ENCODE data around the gene SLC35F1. TPM values are rescaled to one million over a fixed set of nuclear protein-coding genes. Genes with fewer than 3 reads are reported as not detected.
A peak's percentile ranks its signal among the peaks of the same experiment; 100 is the strongest.

SLC35F1 gene
- total and polyA plus RNA-seq, 9 of the 15 experiments (the other 6 are each of a cell fraction or from before 2014, with no cell fraction given), result 0.03 to 0.06 TPM; not detected in 7

DNA sequence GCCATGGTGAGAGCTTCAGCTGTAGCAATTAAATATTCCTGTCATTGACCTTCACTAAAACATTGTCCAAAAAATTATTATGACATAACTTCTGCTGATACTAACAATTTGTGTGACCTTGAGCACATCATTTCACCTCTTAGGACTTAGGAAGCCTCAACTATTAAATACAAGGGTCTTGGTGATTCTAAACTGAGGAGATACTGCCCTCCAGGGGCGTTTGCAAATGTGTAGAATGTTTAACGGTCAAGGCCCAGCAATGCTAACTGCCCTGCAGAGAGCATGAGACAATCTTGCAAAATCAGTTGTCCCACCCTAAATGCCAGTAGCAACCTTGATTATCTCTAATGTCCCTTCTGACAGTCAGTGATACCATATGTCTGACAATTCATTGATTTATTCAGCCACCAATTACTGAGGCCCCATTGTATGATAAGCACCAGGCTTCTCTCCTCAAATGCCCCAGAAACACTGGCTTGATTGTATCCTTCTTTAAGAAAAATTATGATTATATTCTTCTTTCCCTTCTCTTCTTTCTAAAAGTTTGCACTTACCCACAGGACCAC, 356.9 kb downstream of the SLC35F1 start:
- FAIRE-seq, result peak; percentile 75
- H4K20me1 ChIP-seq (replicated peaks; ENCODE audit: control insufficient read depth, insufficient read depth, low read length), result no peaks in the 10 kb centered on the region
- WGBS (ENCODE audit: insufficient coverage, low coverage, missing lambda C conversion rate), result 0% methylated on average over 2 of the region's 2 CpGs
- H2AFZ ChIP-seq (ENCODE audit: low read depth, low read length), result no peak overlapping the region
- no peaks in the 10 kb centered on the region for H3K9me3 ChIP-seq (replicated peaks; ENCODE audit: control insufficient read depth, insufficient read depth, low read depth, low read length)
- no peak overlapping the region for H3K4me3 ChIP-seq
- no peak overlapping the region for H3K9ac ChIP-seq (ENCODE audit: insufficient read depth in 1 of 2, low read depth in 2 of 2, low read length in 2 of 2)
- H3K4me2 ChIP-seq (ENCODE audit: insufficient read depth, low read length), result no peak overlapping the region
- peak; percentile 65 for ATAC-seq
- in situ Hi-C loops (cut with MboI), result no loop called here
- ChIA-PET POLR2A (no interaction called here), CTCF (ENCODE audit: low intra/inter-chr PET ratio) (interaction anchor here (0.6 kb wide), 1 partner anchor 918 kb away, joined by 4 read pairs; no protein-coding TSS in a partner anchor)
- no TSS peak for BruUV-seq (replicated peaks)
- TF ChIP-seq SIX5 (IDR thresholded peaks at IDR 0.05; ENCODE audit: borderline replicate concordance in 1 of 2, insufficient read depth in 1 of 2, low read depth in 1 of 2, low read length in 2 of 2) (no peak), EP400 (IDR thresholded peaks at IDR 0.05) (no peak), HLTF (IDR thresholded peaks at IDR 0.05) (no peak), RAD21 (CRISPR knock-in tag; conservative IDR thresholded peaks at IDR 0.05 in 1 of 2, IDR thresholded peaks at IDR 0.05 in 1 of 2) (peak in 1 of 2 experiments; percentile 51; a peak in 3 of 4 replicates), STAT5A (IDR thresholded peaks at IDR 0.05; ENCODE audit: borderline replicate concordance, low read length) (no peak)
- TF ChIP-seq, protein P1, sequence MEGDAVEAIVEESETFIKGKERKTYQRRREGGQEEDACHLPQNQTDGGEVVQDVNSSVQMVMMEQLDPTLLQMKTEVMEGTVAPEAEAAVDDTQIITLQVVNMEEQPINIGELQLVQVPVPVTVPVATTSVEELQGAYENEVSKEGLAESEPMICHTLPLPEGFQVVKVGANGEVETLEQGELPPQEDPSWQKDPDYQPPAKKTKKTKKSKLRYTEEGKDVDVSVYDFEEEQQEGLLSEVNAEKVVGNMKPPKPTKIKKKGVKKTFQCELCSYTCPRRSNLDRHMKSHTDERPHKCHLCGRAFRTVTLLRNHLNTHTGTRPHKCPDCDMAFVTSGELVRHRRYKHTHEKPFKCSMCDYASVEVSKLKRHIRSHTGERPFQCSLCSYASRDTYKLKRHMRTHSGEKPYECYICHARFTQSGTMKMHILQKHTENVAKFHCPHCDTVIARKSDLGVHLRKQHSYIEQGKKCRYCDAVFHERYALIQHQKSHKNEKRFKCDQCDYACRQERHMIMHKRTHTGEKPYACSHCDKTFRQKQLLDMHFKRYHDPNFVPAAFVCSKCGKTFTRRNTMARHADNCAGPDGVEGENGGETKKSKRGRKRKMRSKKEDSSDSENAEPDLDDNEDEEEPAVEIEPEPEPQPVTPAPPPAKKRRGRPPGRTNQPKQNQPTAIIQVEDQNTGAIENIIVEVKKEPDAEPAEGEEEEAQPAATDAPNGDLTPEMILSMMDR (IDR thresholded peaks at IDR 0.05 in 2 of 3, conservative IDR thresholded peaks at IDR 0.05 in 1 of 3; ENCODE audit: insufficient read depth in 2 of 3, low read depth in 1 of 3, low read length in 3 of 3), result peak in 2 of 3 experiments; percentile 24 to 38; a peak in 2 of 6 replicates
- DNase-seq (ENCODE audit: extremely low read depth in 1 of 4, low spot score in 3 of 4), result peak in 1 of 4 experiments; percentile 18
- no peaks in the 10 kb centered on the region; a peak in 1 of 5 replicates for H3K27me3 ChIP-seq (ENCODE audit: control insufficient read depth in 2 of 2, insufficient read depth in 2 of 2, low read length in 2 of 2)
- no peaks in the 10 kb centered on the region for H3K4me1 ChIP-seq (replicated peaks in 1 of 2; ENCODE audit: control insufficient read depth in 2 of 2, insufficient read depth in 2 of 2, low read length in 2 of 2)
- H3K79me2 ChIP-seq (ENCODE audit: control insufficient read depth, insufficient read depth, low read length), result no peaks in the 10 kb centered on the region
- H3K9me1 ChIP-seq (ENCODE audit: control insufficient read depth, insufficient read depth, low read length), result no peaks in the 10 kb centered on the region
- no peak overlapping the region for H3K27ac ChIP-seq (ENCODE audit: extremely low read depth, low read depth, low read length)
- intact Hi-C loops (cut with micrococcal nuclease), result loop anchor here (5.0 to 10.0 kb wide), 2 partner anchors 419 to 1292 kb away; no protein-coding TSS in a partner anchor
- H3K36me3 ChIP-seq (ENCODE audit: control insufficient read depth, insufficient read depth, low read length), result no peaks in the 10 kb centered on the region
